ENCODE data around the gene GBE1.

The GBE1 gene

DNA sequence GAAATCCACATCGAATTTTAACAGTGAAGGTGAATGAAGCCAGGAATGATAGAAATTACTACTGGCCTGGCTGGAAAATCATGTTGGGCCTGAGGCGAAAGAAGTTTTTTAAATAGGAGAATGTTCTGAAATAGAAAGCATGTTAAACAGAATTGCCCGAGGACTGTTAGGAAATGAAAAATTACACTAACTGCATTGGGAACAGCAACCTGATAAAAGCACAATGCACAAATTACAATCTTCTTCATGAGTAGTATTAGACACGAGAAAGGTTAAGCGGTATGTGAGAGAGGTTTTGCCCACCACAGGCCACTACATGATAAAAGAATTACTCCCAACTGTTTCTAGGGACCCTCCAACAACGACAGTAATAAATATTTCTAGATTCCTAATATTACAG lies 18.9 kb downstream of the GBE1 start:
- in situ Hi-C loops (cut with HindIII; ENCODE audit: low sequenced_read_pairs): no loop called here
- H3K4me3 ChIP-seq (ENCODE audit: low read depth, low read length): no peak overlapping the region
- no peak for DNase-seq (ENCODE audit: low read depth, low spot score)
- TF ChIP-seq CTCF (IDR thresholded peaks at IDR 0.05; ENCODE audit: low read depth, low read length): no peak

DNA sequence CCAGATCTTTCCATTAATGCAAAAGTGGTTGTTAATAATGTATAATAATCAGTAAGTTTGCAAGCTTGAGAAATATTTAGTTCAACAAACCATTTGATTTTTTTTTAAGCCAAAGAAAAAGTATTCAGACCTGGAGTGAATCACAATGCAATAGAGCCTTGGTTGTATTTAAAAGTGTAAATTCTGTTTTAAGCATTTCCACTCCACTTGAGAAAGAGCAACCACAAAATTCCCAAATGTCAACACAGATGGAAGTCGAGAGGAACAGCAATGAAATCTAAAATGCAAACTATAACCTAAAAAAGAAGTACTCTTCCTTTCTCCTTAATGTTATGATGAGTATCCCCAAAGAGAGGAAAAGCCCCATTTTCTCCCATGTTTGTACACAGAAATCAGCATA lies 20.2 kb downstream of the GBE1 start:
- in situ Hi-C loops (cut with HindIII; ENCODE audit: low sequenced_read_pairs): no loop called here
- H3K4me3 ChIP-seq (ENCODE audit: low read depth, low read length): no peak overlapping the region
- no peak for TF ChIP-seq CTCF (IDR thresholded peaks at IDR 0.05; ENCODE audit: low read depth, low read length)
- no peak for DNase-seq (ENCODE audit: low read depth, low spot score)

DNA sequence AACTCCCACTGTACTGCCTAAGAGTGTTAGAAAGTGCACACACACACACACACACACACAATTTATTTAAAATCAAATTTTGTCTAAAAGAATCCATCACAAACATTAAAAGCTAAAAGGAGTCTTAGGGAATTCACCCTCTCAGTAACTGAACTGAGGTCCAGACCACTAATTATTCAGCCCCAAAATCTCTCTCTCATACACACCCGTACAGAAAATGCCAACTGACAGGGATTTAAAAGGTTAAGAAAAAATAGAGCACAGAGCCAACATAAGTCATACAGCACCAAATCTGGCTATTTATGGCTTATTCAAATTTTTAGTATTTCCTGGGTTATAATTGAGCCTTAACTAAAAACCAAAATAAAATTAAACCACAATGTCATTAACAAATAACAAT lies 20.7 kb downstream of the GBE1 start:
- H3K4me3 ChIP-seq (ENCODE audit: low read depth, low read length): no peak overlapping the region
- in situ Hi-C loops (cut with HindIII; ENCODE audit: low sequenced_read_pairs): no loop called here
- no peak for DNase-seq (ENCODE audit: low read depth, low spot score)
- TF ChIP-seq CTCF (IDR thresholded peaks at IDR 0.05; ENCODE audit: low read depth, low read length): no peak

- no peak overlapping the region for H3K4me3 ChIP-seq (ENCODE audit: low read depth, low read length)
- no peak for DNase-seq (ENCODE audit: low read depth, low spot score)
- TF ChIP-seq CTCF (IDR thresholded peaks at IDR 0.05; ENCODE audit: low read depth, low read length): no peak
- in situ Hi-C loops (cut with HindIII; ENCODE audit: low sequenced_read_pairs): no loop called here
Measured at GRCh38 chr3:81735334-81735733, 26.1 kb downstream of the GBE1 start.

GRCh38 chr3:81734742-81735141 lies 26.7 kb downstream of the GBE1 start:
- DNase-seq (ENCODE audit: low read depth, low spot score): no peak
- no peak overlapping the region for H3K4me3 ChIP-seq (ENCODE audit: low read depth, low read length)
- in situ Hi-C loops (cut with HindIII; ENCODE audit: low sequenced_read_pairs): no loop called here
- no peak for TF ChIP-seq CTCF (IDR thresholded peaks at IDR 0.05; ENCODE audit: low read depth, low read length)

DNA sequence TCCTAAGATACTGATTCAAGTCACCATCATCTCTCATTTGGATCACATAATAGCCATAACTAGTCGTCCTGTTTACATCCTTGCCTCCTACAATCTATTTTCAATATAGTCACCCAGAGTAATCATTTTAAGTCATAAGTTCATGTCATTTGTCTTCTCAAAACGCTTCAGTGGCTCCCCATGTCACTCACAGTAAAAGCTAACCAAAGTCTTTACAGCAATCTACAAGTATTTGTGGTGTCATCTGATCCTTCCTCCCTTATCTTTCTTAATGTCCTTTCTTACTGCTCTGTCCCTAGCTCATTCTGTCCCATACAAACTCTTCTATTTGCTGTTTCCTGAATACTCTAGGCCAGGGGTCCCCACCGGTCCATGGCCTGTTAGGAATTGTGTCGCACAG lies 28.8 kb downstream of the GBE1 start:
- no peak overlapping the region for H3K4me3 ChIP-seq (ENCODE audit: low read depth, low read length)
- in situ Hi-C loops (cut with HindIII; ENCODE audit: low sequenced_read_pairs): no loop called here
- no peak for DNase-seq (ENCODE audit: low read depth, low spot score)
- TF ChIP-seq CTCF (IDR thresholded peaks at IDR 0.05; ENCODE audit: low read depth, low read length): no peak
